OCI-LY7 (cell line): ENCODE measurements around the gene DCT.

ENCODE experiments used
- CTCF ChIP-seq: fragments of 200-600 bp; sonication (generic); conservative IDR thresholded peaks from 2 replicates; pipeline ENCODE4 v1.5.1; 2014; ENCODE audit warnings: mild to moderate bottlenecking, antibody characterized with exemption, low read length, moderate library complexity, mixed read lengths
- EZH2phosphoT487 ChIP-seq: fragments of 200-600 bp; sonication (generic); IDR thresholded peaks from 2 replicates; pipeline ENCODE4 v1.6.1; 2018; ENCODE audit warnings: low read depth, borderline replicate concordance, mild to moderate bottlenecking, mixed run types, antibody characterized with exemption, low read length, moderate library complexity, mixed read lengths

GRCh38 chr13:94395860-94396259 is 83.6 kb downstream of the DCT start:
- TF ChIP-seq CTCF: no peak
- no peak for TF ChIP-seq EZH2phosphoT487
